Activated T-cell treated with anti-CD3 and anti-CD28 coated beads for 4 hours (primary cell): Measurements from ENCODE around the gene PRKCH.

Experiments used
- DNase-seq: peaks from one replicate; pipeline ENCODE4 v3.0.0-alpha.2; 2020

The PRKCH gene

GRCh38 chr14:61476754-61477410 lies 155.5 kb downstream of the PRKCH start:
- DNase-seq = peak; percentile 40

GRCh38 chr14:61477712-61478462 lies 156.5 kb downstream of the PRKCH start:
- no peak for DNase-seq

GRCh38 chr14:61478971-61479473 lies 157.6 kb downstream of the PRKCH start:
- DNase-seq = no peak

GRCh38 chr14:61479746-61480502 lies 158.5 kb downstream of the PRKCH start:
- DNase-seq = no peak

GRCh38 chr14:61480704-61481285 lies 159.4 kb downstream of the PRKCH start:
- no peak for DNase-seq

GRCh38 chr14:61481701-61482100 lies 160.3 kb downstream of the PRKCH start:
- no peak for DNase-seq

- no peak for DNase-seq
Observed at GRCh38 chr14:61482348-61483206, 161.2 kb downstream of the PRKCH start.

- no peak for DNase-seq
Observed at GRCh38 chr14:61483476-61483875, 162.1 kb downstream of the PRKCH start.

- no peak for DNase-seq
Observed at GRCh38 chr14:61484031-61484430, 162.7 kb downstream of the PRKCH start.

- DNase-seq = no peak
Observed at GRCh38 chr14:61484826-61485584, 163.6 kb downstream of the PRKCH start.

- DNase-seq = no peak
Observed at GRCh38 chr14:61485661-61486060, 164.3 kb downstream of the PRKCH start.

- no peak for DNase-seq
Observed at GRCh38 chr14:61486930-61487495, 165.6 kb downstream of the PRKCH start.

GRCh38 chr14:61488417-61489401 lies 167.3 kb downstream of the PRKCH start:
- DNase-seq = no peak

- DNase-seq = no peak
Observed at GRCh38 chr14:61489512-61489911, 168.1 kb downstream of the PRKCH start.

- no peak for DNase-seq
Observed at GRCh38 chr14:61489932-61490331, 168.6 kb downstream of the PRKCH start.

GRCh38 chr14:61491224-61491623 lies 169.8 kb downstream of the PRKCH start:
- DNase-seq = no peak

- DNase-seq = no peak
Observed at GRCh38 chr14:61491876-61492434, 170.6 kb downstream of the PRKCH start.

GRCh38 chr14:61492474-61492873 lies 171.1 kb downstream of the PRKCH start:
- DNase-seq = no peak

- no peak for DNase-seq
Observed at GRCh38 chr14:61493239-61493638, 171.9 kb downstream of the PRKCH start.
